ENCODE data around the gene CATSPERD. TPM values are rescaled to one million over a fixed set of nuclear protein-coding genes. Genes with fewer than 3 reads are reported as not detected.

The CATSPERD gene
- total and polyA plus RNA-seq, 3 experiments from 2014 or later: not detected

DNA sequence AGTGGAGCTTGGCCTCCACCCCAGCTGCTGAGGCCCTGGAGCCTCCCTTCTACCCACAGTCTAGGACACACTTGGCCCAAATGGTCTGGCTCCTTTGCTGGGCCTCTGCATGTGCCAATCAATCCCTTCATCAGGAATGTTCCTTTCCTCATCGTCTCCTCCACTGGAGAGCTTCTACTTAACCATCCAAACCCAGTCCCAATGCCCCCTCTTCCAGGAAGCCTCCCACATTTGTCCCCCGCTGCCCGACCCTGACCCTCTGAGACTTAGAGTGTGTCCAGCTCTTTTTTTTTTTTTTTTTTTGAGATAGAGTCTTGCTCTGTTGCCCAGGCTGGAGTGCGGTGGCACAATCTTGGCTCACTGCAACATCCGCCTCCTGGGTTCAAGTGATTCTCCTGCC, 68.0 kb downstream of the CATSPERD start:
- no peaks in the 10 kb centered on the region for H3K27me3 ChIP-seq (ENCODE audit: insufficient read depth, low read length, poor library complexity, severe bottlenecking)
- H3K9me3 ChIP-seq (ENCODE audit: low read length): no peaks in the 10 kb centered on the region
- Mint-ChIP-seq H3K4me3 (peak overlapping the region in 1 of 7 donors; percentile 20), H3K36me3 (peaks cover 7 to 58% (median 12%) of the 10 kb centered on the region in 3 donors), H3K4me1 (peaks cover 16 to 18% (median 17%) of the 10 kb centered on the region in 3 donors), H3K9me3 (peaks cover 0 to 3% (median 0%) of the 10 kb centered on the region in 5 donors), H3K27me3 (peaks cover 0 to 2% of the 10 kb centered on the region in 2 donors), H3K27ac (no peak overlapping the region)
- peaks cover 26% of the 10 kb centered on the region for H3K36me3 ChIP-seq (ENCODE audit: insufficient read depth, low read length)
- no peak overlapping the region for H3K4me3 ChIP-seq (ENCODE audit: low read length)
- peaks cover 14% of the 10 kb centered on the region for H3K4me1 ChIP-seq (ENCODE audit: insufficient read depth, low read length)
- ChIA-PET POLR2A (no interaction called here), CTCF (interaction anchor here (0.8 to 1.5 kb wide), 2 partner anchors 16 to 69 kb away, joined by 3 to 4 read pairs; partner anchors contain the start of gene LONP1)
- H3K27ac ChIP-seq (ENCODE audit: low read depth, low read length): no peak overlapping the region
- no peak for DNase-seq

DNA sequence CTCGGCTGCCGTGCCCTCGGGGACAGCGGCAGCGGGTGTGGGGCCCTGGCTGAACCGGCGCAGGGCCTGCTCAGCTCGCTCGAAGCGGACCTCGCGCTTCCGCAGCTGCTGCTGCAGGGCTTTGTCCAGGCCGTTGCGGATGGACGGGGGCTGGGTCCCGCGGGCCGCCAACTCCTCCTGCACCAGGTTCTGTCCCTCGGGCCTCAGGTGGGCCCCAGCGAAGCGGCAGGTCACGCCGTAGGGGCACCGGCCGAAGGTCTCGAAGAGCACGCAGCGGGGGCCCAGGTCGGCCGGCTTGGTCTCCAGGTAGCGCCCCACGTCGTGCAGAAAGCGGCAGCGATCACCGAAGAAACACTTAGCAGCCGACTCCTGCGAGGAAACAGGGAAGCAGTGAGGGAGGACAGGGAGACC, 68.9 kb downstream of the CATSPERD start:
- H3K27me3 Mint-ChIP-seq: peaks cover 0 to 2% of the 10 kb centered on the region in 2 donors
- peaks cover 26% of the 10 kb centered on the region for H3K36me3 ChIP-seq (ENCODE audit: insufficient read depth, low read length)
- H3K9me3 Mint-ChIP-seq: peaks cover 0 to 3% (median 0%) of the 10 kb centered on the region in 5 donors
- H3K27ac Mint-ChIP-seq: peak overlapping the region in 3 of 8 donors; percentile 46 to 95 (median 70)
- H3K4me1 ChIP-seq (ENCODE audit: insufficient read depth, low read length): peaks cover 14% of the 10 kb centered on the region
- CTCF ChIA-PET: interaction anchor here (1.5 kb wide), 1 partner anchor 15 kb away, joined by 4 read pairs; no protein-coding TSS in a partner anchor
- no peak overlapping the region for H3K4me3 ChIP-seq (ENCODE audit: low read length)
- H3K27ac ChIP-seq (ENCODE audit: low read depth, low read length): no peak overlapping the region
- peaks cover 16 to 18% (median 17%) of the 10 kb centered on the region in 3 donors for H3K4me1 Mint-ChIP-seq
- DNase-seq: no peak
- peak overlapping the region in 2 of 7 donors; percentile 23 to 27 for H3K4me3 Mint-ChIP-seq
- H3K36me3 Mint-ChIP-seq: peaks cover 6 to 53% (median 12%) of the 10 kb centered on the region in 3 donors
- no peaks in the 10 kb centered on the region for H3K9me3 ChIP-seq (ENCODE audit: low read length)
- H3K27me3 ChIP-seq (ENCODE audit: insufficient read depth, low read length, poor library complexity, severe bottlenecking): no peaks in the 10 kb centered on the region
- POLR2A ChIA-PET: no interaction called here

DNA sequence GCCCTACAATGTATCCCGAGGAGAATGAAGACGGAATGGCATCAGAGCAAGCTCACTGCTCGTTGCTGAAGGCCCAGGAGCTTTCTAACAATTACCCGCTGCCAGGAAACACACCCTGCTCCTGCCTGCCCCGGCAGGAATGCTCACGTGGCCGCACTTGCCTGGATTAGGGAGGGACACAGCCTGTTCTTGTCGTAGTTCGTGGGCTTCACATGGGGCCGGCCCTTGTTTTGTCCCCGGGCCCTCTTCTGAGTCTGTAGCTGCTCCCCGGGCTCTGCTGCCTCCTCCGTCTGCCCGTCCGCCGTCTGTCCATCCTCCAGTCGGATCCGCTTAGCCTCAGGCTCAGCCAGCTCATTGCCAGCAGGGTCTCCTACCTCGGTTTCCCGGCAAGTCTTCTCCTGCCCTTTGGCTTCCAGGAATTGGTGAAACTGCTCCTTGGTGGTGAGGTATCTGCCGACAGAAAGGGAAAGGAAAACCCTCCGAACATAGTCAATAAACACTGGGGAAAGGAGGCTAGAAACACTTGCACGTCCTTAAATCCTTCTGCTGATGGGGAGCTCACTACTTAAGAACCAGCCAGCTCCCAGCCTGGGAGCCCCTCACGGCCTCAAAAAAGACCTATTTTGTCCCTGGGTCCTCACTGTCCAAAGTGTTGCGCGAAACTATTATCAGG, 69.6 kb downstream of the CATSPERD start:
- peaks cover 16 to 18% (median 17%) of the 10 kb centered on the region in 3 donors for H3K4me1 Mint-ChIP-seq
- Histone ChIP-seq H3K4me1 (ENCODE audit: insufficient read depth, low read length) (peaks cover 14% of the 10 kb centered on the region), H3K27ac (ENCODE audit: low read depth, low read length) (peak overlapping the region; percentile 99), H3K27me3 (ENCODE audit: insufficient read depth, low read length, poor library complexity, severe bottlenecking) (no peaks in the 10 kb centered on the region), H3K36me3 (ENCODE audit: insufficient read depth, low read length) (peaks cover 26% of the 10 kb centered on the region), H3K4me3 (ENCODE audit: low read length) (peak overlapping the region; percentile 95), H3K9me3 (ENCODE audit: low read length) (no peaks in the 10 kb centered on the region)
- CTCF ChIA-PET: interaction anchor here (1.1 to 6.7 kb wide), 2 partner anchors 13 to 100 kb away, joined by 3 to 44 read pairs; partner anchors contain the start of gene RPL36
- H3K9me3 Mint-ChIP-seq: peaks cover 0 to 3% (median 0%) of the 10 kb centered on the region in 5 donors
- peak overlapping the region; percentile 95 to 100 (median 100) for H3K27ac Mint-ChIP-seq
- POLR2A ChIA-PET: interaction anchor here (1.5 to 1.9 kb wide), 2 partner anchors 114 to 167 kb away, joined by 3 to 10 read pairs; partner anchors contain the start of genes NDUFA11, SAFB, SAFB2 and VMAC
- H3K27me3 Mint-ChIP-seq: peaks cover 0 to 3% of the 10 kb centered on the region in 2 donors
- peak overlapping the region; percentile 94 to 100 (median 99) for H3K4me3 Mint-ChIP-seq
- no peak for DNase-seq
- peaks cover 6 to 46% (median 12%) of the 10 kb centered on the region in 3 donors for H3K36me3 Mint-ChIP-seq

DNA sequence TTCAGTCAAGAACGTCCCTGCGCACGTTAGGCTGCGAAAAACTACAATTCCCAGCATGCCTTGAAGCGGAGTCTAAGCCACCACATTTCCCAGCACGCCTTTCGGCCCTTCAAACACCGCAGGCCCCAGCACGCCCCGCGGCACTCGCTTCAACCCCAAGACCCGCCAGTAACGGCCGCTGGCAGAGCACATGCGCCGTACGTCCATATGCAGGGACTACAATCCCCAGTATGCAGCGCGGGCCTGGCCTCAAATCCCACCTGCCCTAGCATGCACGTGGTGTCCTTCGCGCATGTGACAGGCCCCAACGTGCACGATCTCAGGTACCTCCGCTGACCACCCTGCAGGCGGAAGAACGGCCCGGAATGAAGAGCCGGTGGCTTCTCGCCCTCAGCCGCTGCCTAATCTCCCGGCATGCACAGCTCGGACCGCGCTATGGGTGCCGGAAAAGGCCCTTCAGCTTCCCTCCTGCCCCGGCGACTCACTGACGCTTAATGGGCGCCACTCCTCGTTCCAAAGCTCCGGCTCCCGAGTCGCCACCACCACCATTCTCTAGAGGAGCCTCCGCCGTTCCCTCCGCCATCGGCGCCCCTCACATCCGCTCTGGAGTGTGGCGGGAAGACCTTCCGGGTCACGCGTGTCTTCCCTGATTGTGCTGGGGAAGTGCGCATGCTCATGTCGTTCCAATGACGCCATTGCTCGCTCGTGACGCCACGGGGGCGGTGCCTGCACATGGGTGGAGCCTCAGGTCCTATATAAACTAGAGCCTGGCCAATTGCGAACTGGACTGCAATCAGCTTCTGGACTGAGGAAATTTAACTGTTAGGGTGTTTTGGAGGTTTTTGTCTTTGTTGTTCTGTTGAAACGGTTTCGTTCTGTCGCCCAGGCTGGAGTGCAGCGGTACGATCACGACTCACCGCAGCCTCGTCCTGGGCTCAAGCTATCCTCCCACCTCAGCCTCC, 70.4 kb downstream of the CATSPERD start, which contains the start of gene DUS3L:
DUS3L (minus strand) TSS at position 605 of the 962 bp plus-strand sequence; CDS start at position 583, 22 bp downstream.
- H3K27ac ChIP-seq (ENCODE audit: low read depth, low read length): peak within 1 kb of the TSS; percentile 99
- H3K4me3 ChIP-seq (ENCODE audit: low read length): peak within 1 kb of the TSS; percentile 95
- peaks cover 22% of the 10 kb centered on the region for H3K36me3 ChIP-seq (ENCODE audit: insufficient read depth, low read length)
- Mint-ChIP-seq H3K9me3 (peaks cover 0 to 3% (median 0%) of the 10 kb centered on the region in 5 donors), H3K4me3 (peak within 1 kb of the TSS; percentile 94 to 100 (median 99)), H3K27me3 (peaks cover 0 to 3% of the 10 kb centered on the region in 2 donors), H3K36me3 (peaks cover 6 to 41% (median 12%) of the 10 kb centered on the region in 3 donors), H3K27ac (peak within 1 kb of the TSS; percentile 95 to 100 (median 100)), H3K4me1 (peaks cover 16 to 18% (median 17%) of the 10 kb centered on the region in 3 donors)
- ChIA-PET POLR2A (interaction anchor here (0.5 to 1.9 kb wide), 4 partner anchors 72 to 1917 kb away, joined by 3 to 10 read pairs (median 3); partner anchors contain the start of genes NDUFA11, SAFB, SAFB2 and VMAC), CTCF (interaction anchor here (0.7 to 6.7 kb wide), 4 partner anchors 13 to 101 kb away, joined by 3 to 44 read pairs (median 3); partner anchors contain the start of genes CATSPERD, LONP1 and RPL36)
- H3K4me1 ChIP-seq (ENCODE audit: insufficient read depth, low read length): peaks cover 14% of the 10 kb centered on the region
- H3K9me3 ChIP-seq (ENCODE audit: low read length): no peaks in the 10 kb centered on the region
- no peaks in the 10 kb centered on the region for H3K27me3 ChIP-seq (ENCODE audit: insufficient read depth, low read length, poor library complexity, severe bottlenecking)
- peak; percentile 93 to 97 (median 94) for DNase-seq

DNA sequence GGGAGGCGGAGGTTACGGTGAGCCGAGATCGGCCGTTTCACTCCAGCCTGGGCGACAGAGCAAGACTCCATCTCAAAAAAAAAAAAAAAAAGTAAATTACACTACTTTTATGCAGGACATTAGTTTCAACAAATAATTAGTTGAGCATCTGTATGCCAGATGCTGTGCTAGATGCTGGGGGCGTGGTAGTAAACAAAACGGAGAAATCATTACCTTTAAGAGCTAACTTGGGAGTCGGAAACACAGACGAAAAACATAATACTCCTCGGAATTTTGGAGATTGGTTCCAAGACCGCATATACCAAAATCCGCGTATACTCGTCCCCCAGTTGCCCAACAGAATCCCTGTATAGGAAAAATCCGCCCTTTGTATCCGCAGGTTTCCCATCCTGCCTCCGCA, 71.8 kb downstream of the CATSPERD start:
- Mint-ChIP-seq H3K4me3 (no peak overlapping the region), H3K27ac (peak overlapping the region in 2 of 8 donors; percentile 49 to 75), H3K36me3 (peaks cover 6 to 29% (median 12%) of the 10 kb centered on the region in 3 donors), H3K27me3 (peaks cover 3% of the 10 kb centered on the region in 2 donors), H3K9me3 (peaks cover 0 to 3% (median 0%) of the 10 kb centered on the region in 5 donors), H3K4me1 (peaks cover 16 to 18% (median 17%) of the 10 kb centered on the region in 3 donors)
- H3K9me3 ChIP-seq (ENCODE audit: low read length): no peaks in the 10 kb centered on the region
- no peak overlapping the region for H3K27ac ChIP-seq (ENCODE audit: low read depth, low read length)
- POLR2A ChIA-PET: no interaction called here
- H3K36me3 ChIP-seq (ENCODE audit: insufficient read depth, low read length): peaks cover 16% of the 10 kb centered on the region
- H3K4me1 ChIP-seq (ENCODE audit: insufficient read depth, low read length): peaks cover 14% of the 10 kb centered on the region
- no peak for DNase-seq
- H3K27me3 ChIP-seq (ENCODE audit: insufficient read depth, low read length, poor library complexity, severe bottlenecking): no peaks in the 10 kb centered on the region
- CTCF ChIA-PET: interaction anchor here (6.7 kb wide), 1 partner anchor 11 kb away, joined by 44 read pairs; no protein-coding TSS in a partner anchor
- no peak overlapping the region for H3K4me3 ChIP-seq (ENCODE audit: low read length)

DNA sequence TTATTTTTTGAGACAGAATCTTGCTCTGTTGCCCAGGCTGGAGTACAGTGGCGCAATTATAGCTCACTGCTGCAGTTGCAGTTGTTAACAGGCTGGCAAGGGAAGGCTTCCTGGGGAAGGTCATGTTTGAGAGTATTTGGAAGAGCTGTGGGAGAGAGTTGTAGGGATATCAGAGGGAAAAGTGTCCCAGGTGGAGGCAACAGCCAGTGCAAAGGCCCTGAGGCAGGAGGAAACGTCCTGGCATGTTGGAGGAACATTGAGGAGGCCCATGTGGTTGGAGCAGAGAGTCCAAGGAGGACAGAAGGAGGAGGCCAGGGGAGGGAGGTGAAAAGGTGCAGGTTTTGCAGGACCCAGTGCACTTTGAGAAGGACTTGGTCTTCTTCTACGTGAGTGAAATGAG, 72.8 kb downstream of the CATSPERD start:
- H3K9me3 ChIP-seq (ENCODE audit: low read length): no peaks in the 10 kb centered on the region
- Mint-ChIP-seq H3K9me3 (peaks cover 0 to 3% (median 0%) of the 10 kb centered on the region in 5 donors), H3K27me3 (peaks cover 3 to 6% of the 10 kb centered on the region in 2 donors), H3K36me3 (peaks cover 6 to 24% (median 8%) of the 10 kb centered on the region in 3 donors), H3K27ac (peak overlapping the region in 2 of 8 donors; percentile 38 to 70), H3K4me1 (peaks cover 16 to 18% (median 17%) of the 10 kb centered on the region in 3 donors), H3K4me3 (no peak overlapping the region)
- peaks cover 14% of the 10 kb centered on the region for H3K4me1 ChIP-seq (ENCODE audit: insufficient read depth, low read length)
- no peaks in the 10 kb centered on the region for H3K27me3 ChIP-seq (ENCODE audit: insufficient read depth, low read length, poor library complexity, severe bottlenecking)
- POLR2A ChIA-PET: no interaction called here
- peaks cover 10% of the 10 kb centered on the region for H3K36me3 ChIP-seq (ENCODE audit: insufficient read depth, low read length)
- H3K27ac ChIP-seq (ENCODE audit: low read depth, low read length): no peak overlapping the region
- CTCF ChIA-PET: interaction anchor here (0.9 to 6.7 kb wide), 3 partner anchors 10 to 103 kb away, joined by 3 to 44 read pairs (median 4); no protein-coding TSS in a partner anchor
- no peak for DNase-seq
- H3K4me3 ChIP-seq (ENCODE audit: low read length): no peak overlapping the region

DNA sequence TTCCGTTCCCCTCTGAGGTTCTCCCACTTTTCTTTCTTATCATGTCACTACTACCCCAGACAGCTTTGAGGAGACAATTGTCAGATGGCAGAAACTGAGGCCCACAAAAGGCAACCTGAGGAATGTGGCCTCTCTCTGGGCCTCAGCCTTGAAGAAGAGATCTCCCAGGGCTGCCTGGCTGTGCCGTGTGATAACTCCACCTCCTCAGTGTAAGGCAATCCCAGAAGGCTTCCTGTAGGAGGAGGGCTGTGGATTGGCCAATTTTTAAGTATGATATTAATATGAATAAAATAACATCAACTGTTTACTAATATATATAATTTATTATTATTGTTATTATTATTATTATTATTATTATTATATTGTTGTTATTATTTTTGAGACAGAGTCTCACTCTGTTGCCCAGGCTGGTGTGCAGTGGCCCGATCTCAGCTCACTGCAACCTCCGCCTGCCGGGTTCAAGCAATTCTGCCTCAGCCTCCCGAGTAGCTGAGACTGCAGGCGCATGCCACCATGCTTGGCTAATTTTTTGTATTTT, 75.0 kb downstream of the CATSPERD start:
- Mint-ChIP-seq H3K4me1 (peaks cover 7 to 9% (median 7%) of the 10 kb centered on the region in 3 donors), H3K27me3 (peaks cover 13% of the 10 kb centered on the region in 2 donors), H3K27ac (no peak overlapping the region), H3K4me3 (no peak overlapping the region), H3K36me3 (peaks cover under 1 to 7% (median 1%) of the 10 kb centered on the region in 3 donors), H3K9me3 (peaks cover 0 to 3% (median 0%) of the 10 kb centered on the region in 5 donors)
- DNase-seq: no peak
- POLR2A ChIA-PET: no interaction called here
- Histone ChIP-seq H3K27ac (ENCODE audit: low read depth, low read length) (no peak overlapping the region), H3K27me3 (ENCODE audit: insufficient read depth, low read length, poor library complexity, severe bottlenecking) (peaks cover 10% of the 10 kb centered on the region), H3K4me3 (ENCODE audit: low read length) (no peak overlapping the region), H3K36me3 (ENCODE audit: insufficient read depth, low read length) (no peaks in the 10 kb centered on the region), H3K9me3 (ENCODE audit: low read length) (no peaks in the 10 kb centered on the region), H3K4me1 (ENCODE audit: insufficient read depth, low read length) (peaks cover 6% of the 10 kb centered on the region)
- CTCF ChIA-PET: interaction anchor here (1.2 to 6.7 kb wide), 2 partner anchors 8 to 227 kb away, joined by 3 to 44 read pairs; no protein-coding TSS in a partner anchor

Measured in CD8-positive, alpha-beta memory T cell (primary cell).